A549 (cell line): ENCODE results near the gene ACSL3. TPM values are rescaled to one million over a fixed set of nuclear protein-coding genes. Genes with fewer than 3 reads are reported as not detected.

ENCODE experiments used
- ATAC-seq, 2 experiments: fragments of 200-7000 bp in 1 of 2; fragments of >200 bp in 1 of 2; cut with Nextera tagmentation in 1 of 2; cut with Tn5 transposase in 1 of 2; 3 replicates each; pipeline versions ENCODE4 v1.8.0 to v1.9.1; 2018 to 2020; ENCODE audit warnings: mild to moderate bottlenecking in 1 of 2, moderate library complexity in 1 of 2
- CTCF ChIA-PET: fragments of 300-600 bp; sonication (Branson Sonifier 250); formaldehyde crosslinking; extraction: SDS; loops from one replicate; lab custom pipeline; 2021; ENCODE audit warnings: antibody characterized with exemption, inconsistent platforms; lab: Yijun Ruan, JAX
- POLR2A ChIA-PET: fragments of 350-600 bp; formaldehyde crosslinking; extraction: SDS; loops from one replicate; lab custom pipeline; 2021; ENCODE audit warnings: antibody characterized with exemption, inconsistent platforms; lab: Yijun Ruan, JAX
- DNase-seq, 2 experiments: peaks; one replicate each; pipeline versions ENCODE4 v3.0.0 to v3.0.0-alpha.2; 2011 to 2016; ENCODE audit warnings: low read depth in 1 of 2, low spot score in 1 of 2
- FAIRE-seq: peaks from 2 replicates; lab custom pipeline; 2011; peaks lifted over from hg19 to GRCh38; lab: Jason Lieb, UNC
- H3K27ac ChIP-seq, 2 experiments: fragments of >200 bp; sonication (Bioruptor Twin); formaldehyde crosslinking; 3 replicates each; pipeline ENCODE4 v1.5.1; 2016 to 2017
- H3K4me1 ChIP-seq: fragments of >200 bp; sonication (Bioruptor Twin); formaldehyde crosslinking; 3 replicates; pipeline ENCODE4 v1.6.1; 2016
- H3K4me2 ChIP-seq: fragments of >200 bp; sonication (Bioruptor Twin); formaldehyde crosslinking; 3 replicates; pipeline ENCODE4 v1.6.1; 2016
- H3K4me3 ChIP-seq: fragments of >200 bp; sonication (Bioruptor Twin); formaldehyde crosslinking; 3 replicates; pipeline ENCODE4 v1.5.1; 2016
- H3K9me3 ChIP-seq: fragments of >200 bp; sonication (Bioruptor Twin); formaldehyde crosslinking; 3 replicates; pipeline ENCODE4 v1.6.1; 2016
- CHD4 ChIP-seq: fragments of 200-600 bp; sonication (generic); IDR thresholded peaks from 2 replicates; pipeline ENCODE4 v1.6.1; 2016; ENCODE audit warnings: antibody characterized with exemption, mild to moderate bottlenecking, borderline replicate concordance
- EHMT2 ChIP-seq: fragments of 200-600 bp; sonication (generic); IDR thresholded peaks from 2 replicates; pipeline ENCODE4 v1.6.1; 2016; ENCODE audit warnings: antibody characterized with exemption, low read depth, mild to moderate bottlenecking, moderate library complexity
- ESRRA ChIP-seq: fragments of 150-350 bp; IDR thresholded peaks from 2 replicates; pipeline ENCODE4 v1.6.1; 2014; ENCODE audit warnings: mild to moderate bottlenecking, low read length, borderline replicate concordance
- FOSL2 ChIP-seq, 2 experiments: fragments of 450-650 bp in 1 of 2; fragments of >200 bp in 1 of 2; sonication (Bioruptor Twin) in 1 of 2; formaldehyde crosslinking; IDR thresholded peaks; 2 replicates each; pipeline versions ENCODE4 v1.5.0 to v1.6.1; 2016 to 2020; ENCODE audit warnings: mild to moderate bottlenecking in 1 of 2, moderate library complexity in 1 of 2
- HOXB5 ChIP-seq: fragments of 250-450 bp; sonication (Bioruptor Pico); IDR thresholded peaks from 2 replicates; pipeline ENCODE4 v1.5.0; 2020; ENCODE audit warnings: mild to moderate bottlenecking, moderate library complexity
- JUNB ChIP-seq: fragments of >200 bp; sonication (Bioruptor Twin); formaldehyde crosslinking; IDR thresholded peaks from 2 replicates; pipeline ENCODE4 v1.6.1; 2016
- KDM1A ChIP-seq: fragments of 200-600 bp; sonication (generic); IDR thresholded peaks from 2 replicates; pipeline ENCODE4 v1.6.1; 2016; ENCODE audit warnings: low read depth, mild to moderate bottlenecking
- KDM5A ChIP-seq: fragments of 200-600 bp; sonication (generic); IDR thresholded peaks from 2 replicates; pipeline ENCODE4 v1.6.1; 2016; ENCODE audit warnings: antibody characterized with exemption, mild to moderate bottlenecking
- MAZ ChIP-seq: fragments of 150-350 bp; IDR thresholded peaks from 2 replicates; pipeline ENCODE4 v1.6.1; 2014; ENCODE audit warnings: antibody characterized with exemption, low read depth, low read length, borderline replicate concordance
- NFE2L2 ChIP-seq: fragments of 150-350 bp; conservative IDR thresholded peaks from 2 replicates; pipeline ENCODE4 v1.6.1; 2014; ENCODE audit warnings: low read length
- NPAS2 ChIP-seq: fragments of 250-450 bp; sonication (Bioruptor Pico); IDR thresholded peaks from 2 replicates; pipeline ENCODE4 v1.8.0; 2022; ENCODE audit warnings: mild to moderate bottlenecking, moderate library complexity, borderline replicate concordance
- PHF8 ChIP-seq: fragments of 200-600 bp; sonication (generic); IDR thresholded peaks from 2 replicates; pipeline ENCODE4 v1.6.1; 2016; ENCODE audit warnings: low read depth, mild to moderate bottlenecking, antibody characterized with exemption, moderate library complexity, borderline replicate concordance
- RAD21 ChIP-seq, 2 experiments: fragments of >200 bp in 1 of 2; sonication (Bioruptor Twin) in 1 of 2; formaldehyde crosslinking in 1 of 2; IDR thresholded peaks in 1 of 2; conservative IDR thresholded peaks in 1 of 2; 2 replicates in 1 of 2; 3 replicates in 1 of 2; pipeline ENCODE4 v1.6.1; 2012 to 2018; ENCODE audit warnings: inconsistent platforms in 1 of 2
- RCOR1 ChIP-seq: fragments of 150-350 bp; IDR thresholded peaks from 2 replicates; pipeline ENCODE4 v1.6.1; 2014; ENCODE audit warnings: antibody characterized with exemption, low read length, low read depth
- SMC3 ChIP-seq: fragments of >200 bp; sonication (Bioruptor Twin); formaldehyde crosslinking; IDR thresholded peaks from 3 replicates; pipeline ENCODE4 v1.6.1; 2018; ENCODE audit warnings: inconsistent platforms
- TP53 ChIP-seq: fragments of 250-450 bp; sonication (Bioruptor Pico); IDR thresholded peaks from 2 replicates; pipeline ENCODE4 v1.5.0; 2021; ENCODE audit warnings: mild to moderate bottlenecking, moderate library complexity
- ZC3H11A ChIP-seq: fragments of 450-650 bp; IDR thresholded peaks from 2 replicates; pipeline ENCODE4 v1.6.1; 2014; ENCODE audit warnings: antibody characterized with exemption, mild to moderate bottlenecking
- WGBS: methylation state at CpG from one replicate; pipeline ENCODE4 v1.1.6; 2017; ENCODE audit errors: missing lambda C conversion rate; 5-methylcytosine and 5-hydroxymethylcytosine counted together
- polyA plus RNA-seq, 4 experiments: library from polyadenylated mRNA; depleted of rRNA in 3 of 4; stranded (reverse); fragments of >200 nt; fragmentation: RNase III in 1 of 4; extraction: RNeasy Plus Mini Kit Qiagen cat#74134 plus additional on column Dnase treatment in 1 of 4; gene quantifications; 2 replicates in 3 of 4; 3 replicates in 1 of 4; pipeline ENCODE4 v1.2.3, GENCODE V29; 2011 to 2017
- TF ChIP-seq, protein P1 (sequence below): fragments of 150-350 bp; IDR thresholded peaks from 2 replicates; pipeline ENCODE4 v1.6.1; 2014; ENCODE audit warnings: low read depth, mild to moderate bottlenecking, low read length
- TF ChIP-seq, protein P2 (sequence below): fragments of 250-450 bp; sonication (Bioruptor Pico); IDR thresholded peaks from 2 replicates; pipeline ENCODE4 v1.5.0; 2021; ENCODE audit warnings: mild to moderate bottlenecking, moderate library complexity, borderline replicate concordance
- TF ChIP-seq, protein P3 (sequence below): IDR thresholded peaks from 2 replicates; pipeline ENCODE4 v1.6.1; 2012
- TF ChIP-seq, protein P4 (sequence below): IDR thresholded peaks from 2 replicates; pipeline ENCODE4 v1.6.1; 2012
- TF ChIP-seq, protein P5 (sequence below): fragments of >200 bp; sonication (Bioruptor Twin); formaldehyde crosslinking; IDR thresholded peaks from 2 replicates; pipeline ENCODE4 v1.6.1; 2016

The ACSL3 gene
- polyA plus RNA-seq, 2 of the 4 experiments (the other 2 are of a cell fraction), result 142 to 160 TPM

DNA sequence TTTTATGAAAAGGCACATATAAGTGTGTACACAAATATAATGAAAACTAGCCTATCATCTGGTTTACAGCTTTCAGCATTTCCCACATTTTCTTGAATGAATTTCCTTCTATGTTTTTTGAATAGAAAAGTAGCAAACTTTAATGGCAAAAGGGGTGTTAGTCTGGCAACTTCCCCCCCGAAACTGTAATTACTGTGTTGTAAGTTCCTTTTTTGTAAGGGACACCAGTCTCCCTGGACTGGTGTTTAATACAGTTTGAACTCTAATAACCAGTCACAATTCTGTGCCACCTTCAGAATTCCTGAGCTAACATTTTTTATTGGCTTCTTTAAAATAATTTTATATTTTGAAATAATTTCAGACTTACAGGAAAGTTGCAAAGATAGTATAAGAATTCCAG, 94.2 kb downstream of the ACSL3 start:
- ATAC-seq, result no peak
- ChIA-PET CTCF (interaction anchor here (1.2 kb wide), 1 partner anchor 17 kb away, joined by 7 read pairs; no protein-coding TSS in a partner anchor), POLR2A (no interaction called here)
- TF ChIP-seq HOXB5 (CRISPR knock-in tag) (no peak), CHD4 (no peak), PHF8 (no peak), TP53 (CRISPR knock-in tag) (no peak), NFE2L2 (no peak), RCOR1 (no peak), ZC3H11A (no peak)
- TF ChIP-seq, protein P1, sequence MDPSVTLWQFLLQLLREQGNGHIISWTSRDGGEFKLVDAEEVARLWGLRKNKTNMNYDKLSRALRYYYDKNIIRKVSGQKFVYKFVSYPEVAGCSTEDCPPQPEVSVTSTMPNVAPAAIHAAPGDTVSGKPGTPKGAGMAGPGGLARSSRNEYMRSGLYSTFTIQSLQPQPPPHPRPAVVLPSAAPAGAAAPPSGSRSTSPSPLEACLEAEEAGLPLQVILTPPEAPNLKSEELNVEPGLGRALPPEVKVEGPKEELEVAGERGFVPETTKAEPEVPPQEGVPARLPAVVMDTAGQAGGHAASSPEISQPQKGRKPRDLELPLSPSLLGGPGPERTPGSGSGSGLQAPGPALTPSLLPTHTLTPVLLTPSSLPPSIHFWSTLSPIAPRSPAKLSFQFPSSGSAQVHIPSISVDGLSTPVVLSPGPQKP, result no peak
- TF ChIP-seq, protein P2, sequence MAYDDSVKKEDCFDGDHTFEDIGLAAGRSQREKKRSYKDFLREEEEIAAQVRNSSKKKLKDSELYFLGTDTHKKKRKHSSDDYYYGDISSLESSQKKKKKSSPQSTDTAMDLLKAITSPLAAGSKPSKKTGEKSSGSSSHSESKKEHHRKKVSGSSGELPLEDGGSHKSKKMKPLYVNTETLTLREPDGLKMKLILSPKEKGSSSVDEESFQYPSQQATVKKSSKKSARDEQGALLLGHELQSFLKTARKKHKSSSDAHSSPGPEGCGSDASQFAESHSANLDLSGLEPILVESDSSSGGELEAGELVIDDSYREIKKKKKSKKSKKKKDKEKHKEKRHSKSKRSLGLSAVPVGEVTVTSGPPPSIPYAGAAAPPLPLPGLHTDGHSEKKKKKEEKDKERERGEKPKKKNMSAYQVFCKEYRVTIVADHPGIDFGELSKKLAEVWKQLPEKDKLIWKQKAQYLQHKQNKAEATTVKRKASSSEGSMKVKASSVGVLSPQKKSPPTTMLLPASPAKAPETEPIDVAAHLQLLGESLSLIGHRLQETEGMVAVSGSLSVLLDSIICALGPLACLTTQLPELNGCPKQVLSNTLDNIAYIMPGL (CRISPR knock-in tag), result no peak
- TF ChIP-seq, protein P3, sequence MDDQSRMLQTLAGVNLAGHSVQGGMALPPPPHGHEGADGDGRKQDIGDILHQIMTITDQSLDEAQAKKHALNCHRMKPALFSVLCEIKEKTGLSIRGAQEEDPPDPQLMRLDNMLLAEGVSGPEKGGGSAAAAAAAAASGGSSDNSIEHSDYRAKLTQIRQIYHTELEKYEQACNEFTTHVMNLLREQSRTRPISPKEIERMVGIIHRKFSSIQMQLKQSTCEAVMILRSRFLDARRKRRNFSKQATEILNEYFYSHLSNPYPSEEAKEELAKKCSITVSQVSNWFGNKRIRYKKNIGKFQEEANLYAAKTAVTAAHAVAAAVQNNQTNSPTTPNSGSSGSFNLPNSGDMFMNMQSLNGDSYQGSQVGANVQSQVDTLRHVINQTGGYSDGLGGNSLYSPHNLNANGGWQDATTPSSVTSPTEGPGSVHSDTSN, result no peak
- no peak for DNase-seq
- WGBS, result 33% methylated on average over 1 of the region's 1 CpG
- Histone ChIP-seq H3K4me3 (no peak overlapping the region), H3K4me1 (peaks cover 12% of the 10 kb centered on the region), H3K4me2 (no peak overlapping the region), H3K9me3 (peaks cover 4% of the 10 kb centered on the region; the same call in 1 of the 3 replicates), H3K27ac (no peak overlapping the region)
- FAIRE-seq, result no peak

DNA sequence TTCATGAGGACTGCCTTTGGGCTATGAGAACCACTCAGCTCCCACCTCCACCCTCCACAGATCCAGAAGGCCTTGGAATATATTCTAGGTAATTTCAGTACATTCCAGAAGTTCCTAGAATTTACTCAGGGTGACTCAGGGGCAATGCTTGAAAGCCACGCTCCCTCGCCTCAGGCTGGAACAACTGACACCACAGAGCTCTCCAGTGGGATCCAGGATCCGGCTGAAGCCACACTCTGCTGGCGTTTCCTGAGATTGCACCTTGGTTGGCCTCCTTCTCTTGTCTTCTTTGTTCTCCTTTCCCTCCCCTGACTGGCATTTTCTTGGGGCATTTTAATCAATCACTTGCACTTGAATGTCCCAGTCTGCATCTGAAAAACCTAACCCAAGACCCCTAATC, 98.5 kb downstream of the ACSL3 start:
- H3K4me1 ChIP-seq, result peaks cover 12% of the 10 kb centered on the region
- H3K9me3 ChIP-seq, result peaks cover 4% of the 10 kb centered on the region; the same call in 1 of the 3 replicates
- no peak overlapping the region for H3K4me3 ChIP-seq
- ATAC-seq, result peak; percentile 96 to 97
- TF ChIP-seq SMC3, result 0 out of 3 replicates have a peak, but pooled peaks have one; percentile 26
- peak in 1 of 2 experiments; percentile 31; a peak in 3 of 5 replicates for TF ChIP-seq RAD21 (conservative IDR thresholded peaks at IDR 0.05 in 1 of 2, IDR thresholded peaks at IDR 0.05 in 1 of 2)
- TF ChIP-seq KDM1A, result no peak
- TF ChIP-seq FOSL2 (IDR thresholded peaks at IDR 0.05), result 0 out of 2 replicates have a peak, but pooled peaks have one; percentile 13
- TF ChIP-seq FOSL2 (CRISPR knock-in tag; IDR thresholded peaks at IDR 0.05), result no peak
- TF ChIP-seq, protein P4, sequence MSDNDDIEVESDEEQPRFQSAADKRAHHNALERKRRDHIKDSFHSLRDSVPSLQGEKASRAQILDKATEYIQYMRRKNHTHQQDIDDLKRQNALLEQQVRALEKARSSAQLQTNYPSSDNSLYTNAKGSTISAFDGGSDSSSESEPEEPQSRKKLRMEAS, result peak; percentile 31; the same call in 1 of the 2 replicates
- FAIRE-seq, result no peak
- CTCF ChIA-PET, result interaction anchor here (0.5 to 2.8 kb wide), 15 partner anchors 9 to 860 kb away, joined by 3 to 21 read pairs (median 4); no protein-coding TSS in a partner anchor
- H3K27ac ChIP-seq, result peak overlapping the region; percentile 42 to 58; a peak in 3 of 6 replicates
- DNase-seq, result peak; percentile 40 to 57
- whole genome bisulfite sequencing, result 15% methylated on average over 4 of the region's 4 CpGs
- H3K4me2 ChIP-seq, result peak overlapping the region; percentile 41; the same call in 2 of the 3 replicates
- POLR2A ChIA-PET, result no interaction called here

DNA sequence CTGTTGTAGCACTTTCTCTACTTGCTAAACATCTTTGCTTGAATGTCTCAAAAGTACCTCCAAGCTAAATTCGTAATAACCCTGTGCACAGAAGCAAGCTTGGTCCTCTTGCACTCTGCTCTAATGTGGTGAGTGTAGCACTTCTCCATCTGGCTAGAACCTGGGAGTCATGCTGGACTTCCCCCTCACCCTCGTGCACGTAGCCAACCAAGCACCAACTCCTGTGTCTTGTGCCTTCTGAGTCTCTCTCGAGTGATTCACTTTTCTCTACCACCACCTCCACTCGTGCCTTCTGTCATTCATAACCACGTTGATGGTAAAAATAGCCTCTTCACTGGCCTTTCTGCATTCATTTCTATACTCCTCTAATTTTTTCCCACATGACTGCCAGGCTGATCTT, 99.3 kb downstream of the ACSL3 start:
- Histone ChIP-seq H3K4me3 (no peak overlapping the region), H3K4me1 (peaks cover 12% of the 10 kb centered on the region), H3K4me2 (no peak overlapping the region), H3K27ac (peak overlapping the region in 1 of 2 experiments; percentile 58; a peak in 2 of 6 replicates), H3K9me3 (peaks cover 4% of the 10 kb centered on the region; the same call in 1 of the 3 replicates)
- DNase-seq (no peak), FAIRE-seq (no peak), ATAC-seq (no peak)
- ChIA-PET CTCF (interaction anchor here (0.5 to 2.8 kb wide), 11 partner anchors 10 to 860 kb away, joined by 3 to 21 read pairs (median 4); no protein-coding TSS in a partner anchor), POLR2A (no interaction called here)
- WGBS, result 52% methylated on average over 6 of the region's 6 CpGs
- TF ChIP-seq, protein P3, result no peak
- no peak for TF ChIP-seq EHMT2
- TF ChIP-seq, protein P5, sequence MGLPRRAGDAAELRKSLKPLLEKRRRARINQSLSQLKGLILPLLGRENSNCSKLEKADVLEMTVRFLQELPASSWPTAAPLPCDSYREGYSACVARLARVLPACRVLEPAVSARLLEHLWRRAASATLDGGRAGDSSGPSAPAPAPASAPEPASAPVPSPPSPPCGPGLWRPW, result no peak
- no peak for TF ChIP-seq KDM5A
- TF ChIP-seq KDM1A, result no peak
- no peak for TF ChIP-seq JUNB
- no peak for TF ChIP-seq RAD21 (conservative IDR thresholded peaks at IDR 0.05 in 1 of 2, IDR thresholded peaks at IDR 0.05 in 1 of 2)
- TF ChIP-seq NPAS2 (CRISPR knock-in tag), result no peak
- no peak for TF ChIP-seq MAZ
- TF ChIP-seq, protein P2 (CRISPR knock-in tag), result no peak
- no peak for TF ChIP-seq ESRRA
